ENCODE results near the gene DPH7. TPM values are rescaled to one million over a fixed set of nuclear protein-coding genes. Genes with fewer than 3 reads are reported as not detected.
"Not testable (repeated sequence)": the region's sequence is repeated elsewhere in the genome, so short reads cannot be mapped to it uniquely, and the experiment has no call there.

DPH7 gene
- total and polyA plus RNA-seq, 4 donors = 21.7 to 82.1 (median 45.4) TPM

GRCh38 chr9:137515338-137515724 is 63.4 kb downstream of the DPH7 start:
- Histone ChIP-seq H3K4me3 (ENCODE audit: low read depth, low read length) (no peak overlapping the region), H3K36me3 (ENCODE audit: control insufficient read depth, insufficient read depth, low read length) (peaks cover 14% of the 10 kb centered on the region), H3K27ac (ENCODE audit: low read depth, low read length) (no peak overlapping the region), H3K9me3 (ENCODE audit: control insufficient read depth, insufficient read depth, low read length) (no peaks in the 10 kb centered on the region), H3K27me3 (ENCODE audit: control insufficient read depth, insufficient read depth, low read length) (no peaks in the 10 kb centered on the region), H3K4me1 (ENCODE audit: control insufficient read depth, insufficient read depth, low read length) (no peaks in the 10 kb centered on the region)
- DNase-seq (ENCODE audit: low read depth in 4 of 6, low spot score in 6 of 6) = no peak
- 85% methylated on average over 21 of the region's 23 CpGs for WGBS (ENCODE audit: insufficient coverage)

DNA sequence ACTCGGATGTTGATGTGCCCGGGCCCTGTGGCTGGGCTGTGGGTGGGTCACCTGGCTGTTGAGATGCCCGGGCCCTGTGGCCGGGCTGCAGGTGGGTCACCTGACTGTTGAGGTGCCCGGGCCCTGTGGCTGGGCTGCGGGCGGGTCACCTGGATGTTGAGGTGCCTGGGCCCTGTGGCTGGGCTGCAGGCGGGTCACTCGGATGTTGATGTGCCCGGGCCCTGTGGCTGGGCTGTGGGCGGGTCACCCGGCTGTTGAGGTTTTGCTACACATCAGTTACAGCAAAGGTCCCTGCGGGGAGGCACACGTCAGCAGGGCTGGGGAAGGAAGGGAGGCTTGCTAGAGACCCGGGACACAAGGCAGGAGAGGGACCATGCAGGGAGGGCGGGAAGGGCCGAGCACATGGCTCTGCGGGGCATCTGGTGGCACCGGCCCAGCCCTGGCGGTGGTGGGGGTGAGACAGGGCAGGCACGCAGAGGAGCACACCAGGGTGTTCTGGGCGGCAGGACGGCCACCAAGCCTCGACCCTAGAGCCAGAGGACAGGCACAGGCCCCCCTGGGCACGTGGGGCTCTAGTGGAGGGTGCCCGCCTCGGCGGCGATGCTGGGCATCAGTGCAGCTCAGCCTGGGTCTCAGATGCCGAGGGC is 63.9 kb downstream of the DPH7 start:
- DNase-seq (ENCODE audit: low read depth in 4 of 6, low spot score in 6 of 6) = no peak

GRCh38 chr9:137513801-137514570 is 64.7 kb downstream of the DPH7 start:
- H3K4me3 ChIP-seq (ENCODE audit: low read depth, low read length); H3K36me3 ChIP-seq (ENCODE audit: control insufficient read depth, insufficient read depth, low read length); H3K9me3 ChIP-seq (ENCODE audit: control insufficient read depth, insufficient read depth, low read length); H3K27me3 ChIP-seq (ENCODE audit: control insufficient read depth, insufficient read depth, low read length); H3K4me1 ChIP-seq (ENCODE audit: control insufficient read depth, insufficient read depth, low read length); H3K27ac ChIP-seq (ENCODE audit: low read depth, low read length); DNase-seq (ENCODE audit: low read depth in 4 of 6, low spot score in 6 of 6): not testable (repeated sequence)
- 94% methylated on average over 36 of the region's 42 CpGs for WGBS (ENCODE audit: insufficient coverage)

More for the DNA sequence above, 63.9 kb downstream of the DPH7 start:
- Histone ChIP-seq H3K9me3 (ENCODE audit: control insufficient read depth, insufficient read depth, low read length) (no peaks in the 10 kb centered on the region), H3K4me3 (ENCODE audit: low read depth, low read length) (no peak overlapping the region), H3K4me1 (ENCODE audit: control insufficient read depth, insufficient read depth, low read length) (no peaks in the 10 kb centered on the region), H3K36me3 (ENCODE audit: control insufficient read depth, insufficient read depth, low read length) (peaks cover 13% of the 10 kb centered on the region), H3K27ac (ENCODE audit: low read depth, low read length) (no peak overlapping the region), H3K27me3 (ENCODE audit: control insufficient read depth, insufficient read depth, low read length) (no peaks in the 10 kb centered on the region)
- 88% methylated on average over 28 of the region's 30 CpGs for WGBS (ENCODE audit: insufficient coverage)

GRCh38 chr9:137513136-137513535 is 65.6 kb downstream of the DPH7 start:
- not testable (repeated sequence) for H3K9me3 ChIP-seq (ENCODE audit: control insufficient read depth, insufficient read depth, low read length); H3K36me3 ChIP-seq (ENCODE audit: control insufficient read depth, insufficient read depth, low read length); H3K27me3 ChIP-seq (ENCODE audit: control insufficient read depth, insufficient read depth, low read length); H3K27ac ChIP-seq (ENCODE audit: low read depth, low read length); H3K4me1 ChIP-seq (ENCODE audit: control insufficient read depth, insufficient read depth, low read length); H3K4me3 ChIP-seq (ENCODE audit: low read depth, low read length); DNase-seq (ENCODE audit: low read depth in 4 of 6, low spot score in 6 of 6)
- 83% methylated on average over 1 of the region's 5 CpGs for WGBS (ENCODE audit: insufficient coverage)

DNA sequence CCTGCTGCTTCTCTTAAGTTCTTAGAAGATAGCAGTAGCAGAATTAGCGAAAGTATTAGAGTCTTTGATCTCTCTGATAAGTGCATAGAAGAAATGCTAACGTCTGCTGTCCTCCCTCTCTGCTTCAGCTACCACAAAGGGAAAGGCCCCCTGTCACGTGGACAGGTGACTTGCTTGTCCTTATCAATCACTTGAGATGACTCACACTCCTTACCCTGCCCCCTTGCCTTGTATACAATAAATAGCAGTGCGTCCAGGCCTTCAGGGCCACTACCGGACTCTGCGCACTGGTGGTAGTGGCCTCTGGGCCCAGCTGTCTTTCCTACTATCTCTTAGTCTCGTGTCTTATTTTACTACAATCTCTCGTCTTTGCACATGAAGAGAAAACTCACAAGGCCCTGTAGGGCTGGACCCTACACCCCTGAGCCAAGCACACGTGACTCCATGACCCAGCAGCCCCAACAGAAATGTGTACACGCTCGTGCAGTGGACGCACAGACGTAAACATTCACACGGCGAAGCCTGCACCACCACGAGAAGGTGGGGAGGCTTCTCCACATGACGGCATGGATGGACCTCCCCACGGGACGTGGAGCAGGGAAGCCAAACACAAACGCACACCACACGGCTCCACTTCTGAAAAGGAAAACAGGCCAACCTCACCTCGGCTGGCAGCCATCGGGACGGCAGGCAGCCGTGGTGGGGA is 66.8 kb downstream of the DPH7 start:
- 89% methylated on average over 23 of the region's 25 CpGs for whole genome bisulfite sequencing (ENCODE audit: insufficient coverage)
- Histone ChIP-seq H3K4me3 (ENCODE audit: low read depth, low read length) (no peak overlapping the region), H3K4me1 (ENCODE audit: control insufficient read depth, insufficient read depth, low read length) (no peaks in the 10 kb centered on the region), H3K27ac (ENCODE audit: low read depth, low read length) (no peak overlapping the region), H3K27me3 (ENCODE audit: control insufficient read depth, insufficient read depth, low read length) (no peaks in the 10 kb centered on the region), H3K36me3 (ENCODE audit: control insufficient read depth, insufficient read depth, low read length) (peaks cover 9% of the 10 kb centered on the region), H3K9me3 (ENCODE audit: control insufficient read depth, insufficient read depth, low read length) (no peaks in the 10 kb centered on the region)
- no peak for DNase-seq (ENCODE audit: low read depth in 4 of 6, low spot score in 6 of 6)

DNA sequence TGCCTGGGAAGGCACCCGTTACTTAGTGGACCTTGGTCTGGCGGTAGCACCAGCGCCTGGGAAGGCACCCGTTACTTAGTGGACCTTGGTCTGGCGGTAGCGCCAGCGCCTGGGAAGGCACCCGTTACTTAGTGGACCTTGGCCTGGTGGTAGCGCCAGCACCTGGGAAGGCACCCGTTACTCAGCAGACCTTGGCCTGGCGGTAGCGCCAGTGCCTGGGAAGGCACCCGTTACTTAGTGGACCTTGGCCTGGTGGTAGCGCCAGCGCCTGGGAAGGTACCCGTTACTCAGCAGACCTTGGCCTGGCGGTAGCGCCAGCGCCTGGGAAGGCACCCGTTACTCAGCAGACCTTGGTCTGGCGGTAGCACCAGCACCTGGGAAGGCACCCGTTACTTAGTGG is 67.6 kb downstream of the DPH7 start:
- H3K36me3 ChIP-seq (ENCODE audit: control insufficient read depth, insufficient read depth, low read length); H3K27ac ChIP-seq (ENCODE audit: low read depth, low read length); H3K4me1 ChIP-seq (ENCODE audit: control insufficient read depth, insufficient read depth, low read length); H3K4me3 ChIP-seq (ENCODE audit: low read depth, low read length); H3K9me3 ChIP-seq (ENCODE audit: control insufficient read depth, insufficient read depth, low read length); DNase-seq (ENCODE audit: low read depth in 4 of 6, low spot score in 6 of 6); H3K27me3 ChIP-seq (ENCODE audit: control insufficient read depth, insufficient read depth, low read length): not testable (repeated sequence)
- 96% methylated on average over 22 of the region's 22 CpGs for WGBS (ENCODE audit: insufficient coverage)

GRCh38 chr9:137509198-137509597 is 69.5 kb downstream of the DPH7 start:
- whole genome bisulfite sequencing (ENCODE audit: insufficient coverage) = 87% methylated on average over 14 of the region's 14 CpGs
- H3K27me3 ChIP-seq (ENCODE audit: control insufficient read depth, insufficient read depth, low read length) = no peaks in the 10 kb centered on the region
- no peaks in the 10 kb centered on the region for H3K9me3 ChIP-seq (ENCODE audit: control insufficient read depth, insufficient read depth, low read length)
- H3K4me3 ChIP-seq (ENCODE audit: low read depth, low read length) = no peak overlapping the region
- peaks cover 3% of the 10 kb centered on the region for H3K36me3 ChIP-seq (ENCODE audit: control insufficient read depth, insufficient read depth, low read length)
- H3K27ac ChIP-seq (ENCODE audit: low read depth, low read length) = no peak overlapping the region
- DNase-seq (ENCODE audit: low read depth in 4 of 6, low spot score in 6 of 6) = no peak
- no peaks in the 10 kb centered on the region for H3K4me1 ChIP-seq (ENCODE audit: control insufficient read depth, insufficient read depth, low read length)

- H3K36me3 ChIP-seq (ENCODE audit: control insufficient read depth, insufficient read depth, low read length) = peaks cover 4% of the 10 kb centered on the region
- DNase-seq (ENCODE audit: low read depth in 4 of 6, low spot score in 6 of 6) = no peak
- H3K27me3 ChIP-seq (ENCODE audit: control insufficient read depth, insufficient read depth, low read length) = no peaks in the 10 kb centered on the region
- no peaks in the 10 kb centered on the region for H3K4me1 ChIP-seq (ENCODE audit: control insufficient read depth, insufficient read depth, low read length)
- H3K9me3 ChIP-seq (ENCODE audit: control insufficient read depth, insufficient read depth, low read length) = no peaks in the 10 kb centered on the region
- no peak overlapping the region for H3K4me3 ChIP-seq (ENCODE audit: low read depth, low read length)
- H3K27ac ChIP-seq (ENCODE audit: low read depth, low read length) = no peak overlapping the region
- 90% methylated on average over 26 of the region's 26 CpGs for WGBS (ENCODE audit: insufficient coverage)
Measured at GRCh38 chr9:137506702-137507171, 72.0 kb downstream of the DPH7 start.

GRCh38 chr9:137506274-137506673 is 72.5 kb downstream of the DPH7 start:
- DNase-seq (ENCODE audit: low read depth in 4 of 6, low spot score in 6 of 6) = no peak

More at GRCh38 chr9:137506274-137506673, 72.5 kb downstream of the DPH7 start:
- Histone ChIP-seq H3K27me3 (ENCODE audit: control insufficient read depth, insufficient read depth, low read length) (no peaks in the 10 kb centered on the region), H3K4me3 (ENCODE audit: low read depth, low read length) (no peak overlapping the region), H3K4me1 (ENCODE audit: control insufficient read depth, insufficient read depth, low read length) (no peaks in the 10 kb centered on the region), H3K36me3 (ENCODE audit: control insufficient read depth, insufficient read depth, low read length) (peaks cover 9% of the 10 kb centered on the region), H3K9me3 (ENCODE audit: control insufficient read depth, insufficient read depth, low read length) (no peaks in the 10 kb centered on the region), H3K27ac (ENCODE audit: low read depth, low read length) (no peak overlapping the region)
- 96% methylated on average over 15 of the region's 15 CpGs for WGBS (ENCODE audit: insufficient coverage)
